Mucosa of rectum (tissue), 2 donors: ENCODE data around the gene NYAP1.
A peak's percentile ranks its signal among the peaks of the same experiment; 100 is the strongest.

Experiments
- H3K27ac ChIP-seq, 2 donors: one replicate each; pipeline ENCODE4 v1.7.0; 2013; ENCODE audit warnings: inconsistent platforms in 2 of 2, low read depth in 2 of 2, low read length in 2 of 2
- H3K27me3 ChIP-seq, 2 donors: one replicate each; pipeline ENCODE4 v1.7.0; 2013; ENCODE audit warnings: low read length in 2 of 2; ENCODE audit not compliant: control insufficient read depth in 2 of 2, insufficient read depth in 2 of 2
- H3K36me3 ChIP-seq, 2 donors: one replicate each; pipeline ENCODE4 v1.7.0; 2013; ENCODE audit warnings: low read length in 2 of 2; ENCODE audit not compliant: control insufficient read depth in 2 of 2, insufficient read depth in 2 of 2
- H3K4me1 ChIP-seq, 2 donors: one replicate each; pipeline ENCODE4 v1.7.0; 2013; ENCODE audit warnings: low read length in 2 of 2, mild to moderate bottlenecking in 1 of 2; ENCODE audit not compliant: control insufficient read depth in 2 of 2, insufficient read depth in 2 of 2
- H3K4me3 ChIP-seq, 2 donors: one replicate each; pipeline ENCODE4 v1.7.0; 2013; ENCODE audit warnings: low read length in 2 of 2
- H3K9ac ChIP-seq, 2 donors: one replicate each; pipeline ENCODE4 v1.7.0; 2013; ENCODE audit warnings: low read length in 2 of 2, low read depth in 1 of 2, mild to moderate bottlenecking in 1 of 2
- H3K9me3 ChIP-seq, 2 donors: one replicate each; pipeline ENCODE4 v1.7.0; 2013; ENCODE audit warnings: low read length in 2 of 2; ENCODE audit not compliant: control insufficient read depth in 2 of 2
- donor health status: healthy.
- donor health status: Normal muscosa, but diverticular disease.

The NYAP1 gene

GRCh38 chr7:100484673-100485045, 932 bp downstream of the NYAP1 start:
- H3K9ac ChIP-seq, result peak overlapping the region in 1 of 2 donors; percentile 8
- H3K4me3 ChIP-seq, result no peak overlapping the region
- no peaks in the 10 kb centered on the region for H3K36me3 ChIP-seq
- no peaks in the 10 kb centered on the region for H3K27me3 ChIP-seq
- H3K9me3 ChIP-seq, result no peaks in the 10 kb centered on the region
- peaks cover 6 to 8% of the 10 kb centered on the region in 2 donors for H3K4me1 ChIP-seq
- H3K27ac ChIP-seq, result no peak overlapping the region

- H3K9ac ChIP-seq, result no peak overlapping the region
- no peaks in the 10 kb centered on the region for H3K27me3 ChIP-seq
- H3K4me1 ChIP-seq, result peaks cover 6 to 7% of the 10 kb centered on the region in 2 donors
- H3K27ac ChIP-seq, result no peak overlapping the region
- H3K4me3 ChIP-seq, result no peak overlapping the region
- no peaks in the 10 kb centered on the region for H3K9me3 ChIP-seq
- H3K36me3 ChIP-seq, result no peaks in the 10 kb centered on the region
These were observed 1.7 kb downstream of the NYAP1 start for GRCh38 chr7:100485471-100485876.

GRCh38 chr7:100486111-100486636, 2.4 kb downstream of the NYAP1 start:
- no peak overlapping the region for H3K27ac ChIP-seq
- H3K36me3 ChIP-seq, result no peaks in the 10 kb centered on the region
- peaks cover 6 to 7% of the 10 kb centered on the region in 2 donors for H3K4me1 ChIP-seq
- H3K9ac ChIP-seq, result no peak overlapping the region
- H3K4me3 ChIP-seq, result no peak overlapping the region
- no peaks in the 10 kb centered on the region for H3K9me3 ChIP-seq
- no peaks in the 10 kb centered on the region for H3K27me3 ChIP-seq

GRCh38 chr7:100486753-100487446, 3.2 kb downstream of the NYAP1 start:
- no peak overlapping the region for H3K4me3 ChIP-seq
- H3K27me3 ChIP-seq, result no peaks in the 10 kb centered on the region
- peaks cover 6 to 7% of the 10 kb centered on the region in 2 donors for H3K4me1 ChIP-seq
- H3K9me3 ChIP-seq, result no peaks in the 10 kb centered on the region
- no peak overlapping the region for H3K27ac ChIP-seq
- H3K36me3 ChIP-seq, result no peaks in the 10 kb centered on the region
- no peak overlapping the region for H3K9ac ChIP-seq

GRCh38 chr7:100488333-100489095, 4.8 kb downstream of the NYAP1 start:
- H3K27me3 ChIP-seq, result peaks cover 0 to 3% of the 10 kb centered on the region in 2 donors
- no peaks in the 10 kb centered on the region for H3K9me3 ChIP-seq
- peaks cover 3% of the 10 kb centered on the region in 2 donors for H3K4me1 ChIP-seq
- H3K36me3 ChIP-seq, result no peaks in the 10 kb centered on the region
- H3K9ac ChIP-seq, result no peak overlapping the region
- H3K4me3 ChIP-seq, result no peak overlapping the region
- H3K27ac ChIP-seq, result no peak overlapping the region

GRCh38 chr7:100489121-100489520, 5.4 kb downstream of the NYAP1 start:
- Histone ChIP-seq H3K27ac (no peak overlapping the region), H3K4me1 (peaks cover 3 to 5% of the 10 kb centered on the region in 2 donors), H3K4me3 (no peak overlapping the region), H3K9me3 (no peaks in the 10 kb centered on the region), H3K36me3 (no peaks in the 10 kb centered on the region), H3K9ac (no peak overlapping the region), H3K27me3 (peaks cover 0 to 5% of the 10 kb centered on the region in 2 donors)

- peaks cover 3 to 5% of the 10 kb centered on the region in 2 donors for H3K4me1 ChIP-seq
- no peak overlapping the region for H3K9ac ChIP-seq
These were observed 6.1 kb downstream of the NYAP1 start for GRCh38 chr7:100489824-100490223.

GRCh38 chr7:100490483-100491191, 6.9 kb downstream of the NYAP1 start:
- Histone ChIP-seq H3K9me3 (no peaks in the 10 kb centered on the region), H3K27ac (no peak overlapping the region), H3K4me3 (no peak overlapping the region), H3K4me1 (peaks cover 3 to 5% of the 10 kb centered on the region in 2 donors), H3K36me3 (no peaks in the 10 kb centered on the region), H3K9ac (no peak overlapping the region), H3K27me3 (peaks cover 0 to 5% of the 10 kb centered on the region in 2 donors)

More at GRCh38 chr7:100489824-100490223, 6.1 kb downstream of the NYAP1 start:
- no peaks in the 10 kb centered on the region for H3K9me3 ChIP-seq
- no peaks in the 10 kb centered on the region for H3K36me3 ChIP-seq
- peaks cover 0 to 5% of the 10 kb centered on the region in 2 donors for H3K27me3 ChIP-seq
- H3K27ac ChIP-seq, result no peak overlapping the region
- no peak overlapping the region for H3K4me3 ChIP-seq

- H3K27ac ChIP-seq, result no peak overlapping the region
- no peaks in the 10 kb centered on the region for H3K9me3 ChIP-seq
- H3K9ac ChIP-seq, result no peak overlapping the region
- H3K27me3 ChIP-seq, result peaks cover 0 to 5% of the 10 kb centered on the region in 2 donors
- no peak overlapping the region for H3K4me3 ChIP-seq
- H3K4me1 ChIP-seq, result peaks cover 3 to 5% of the 10 kb centered on the region in 2 donors
- no peaks in the 10 kb centered on the region for H3K36me3 ChIP-seq
These were observed 7.5 kb downstream of the NYAP1 start for GRCh38 chr7:100491192-100491578.
